SK-N-SH (cell line): ENCODE data around the gene IFNGR1. TPM values are rescaled to one million over a fixed set of nuclear protein-coding genes. Genes with fewer than 3 reads are reported as not detected.

ENCODE experiments used
- CTCF ChIA-PET: fragments of 300-600, 350-600 bp; formaldehyde crosslinking; extraction: SDS; loops from one replicate; lab custom pipeline; 2021; lab: Yijun Ruan, JAX
- POLR2A ChIA-PET: fragments of 350-600 bp; sonication (Branson Sonifier 250); formaldehyde crosslinking; extraction: SDS; loops from one replicate; lab custom pipeline; 2020; ENCODE audit warnings: antibody characterized with exemption, inconsistent platforms; lab: Yijun Ruan, JAX
- DNase-seq: peaks from one replicate; pipeline ENCODE4 v3.0.0; 2012
- H2AFZ ChIP-seq: fragments of 200-600 bp; sonication (generic); 2 replicates; pipeline ENCODE4 v1.8.1; 2016; ENCODE audit warnings: antibody characterized with exemption, mild to moderate bottlenecking, low read depth
- H3F3A ChIP-seq: fragments of 200-600 bp; sonication (generic); replicated peaks from 2 replicates; pipeline ENCODE3; 2016; ENCODE audit warnings: antibody characterized with exemption, mild to moderate bottlenecking; ENCODE audit not compliant: insufficient read depth
- H3K27ac ChIP-seq, 2 experiments: fragments of 200-500 bp in 1 of 2; fragments of 200-600 bp in 1 of 2; sonication (Bioruptor generic) in 1 of 2; sonication (generic), shearing (Covaris generic) in 1 of 2; 2 replicates each; pipeline versions ENCODE4 v1.5.1 to v1.6.1; 2014 to 2016; ENCODE audit warnings: low read depth in 2 of 2, inconsistent platforms in 1 of 2, low read length in 1 of 2, mild to moderate bottlenecking in 1 of 2, mixed read lengths in 1 of 2
- H3K27me3 ChIP-seq: fragments of 200-600 bp; sonication (generic), shearing (Covaris generic); 2 replicates; pipeline ENCODE4 v1.6.1; 2016; ENCODE audit warnings: mixed run types; ENCODE audit not compliant: insufficient read depth
- H3K36me3 ChIP-seq, 2 experiments: fragments of 200-500 bp in 1 of 2; fragments of 200-600 bp in 1 of 2; sonication (Bioruptor generic) in 1 of 2; sonication (generic) in 1 of 2; replicated peaks in 1 of 2; 2 replicates each; pipeline versions ENCODE3 to v1.5.1; 2014 to 2016; ENCODE audit warnings: low read length in 1 of 2, mild to moderate bottlenecking in 1 of 2; ENCODE audit not compliant: insufficient read depth in 2 of 2, control insufficient read depth in 1 of 2
- H3K4me1 ChIP-seq, 2 experiments: fragments of 200-500 bp in 1 of 2; fragments of 200-600 bp in 1 of 2; sonication (Bioruptor generic) in 1 of 2; sonication (generic), shearing (Covaris generic) in 1 of 2; 2 replicates each; pipeline versions ENCODE4 v1.5.1 to v1.6.1; 2014 to 2016; ENCODE audit warnings: low read depth in 1 of 2, low read length in 1 of 2, mixed run types in 1 of 2; ENCODE audit not compliant: insufficient read depth in 2 of 2, control insufficient read depth in 1 of 2
- H3K4me2 ChIP-seq: fragments of 200-600 bp; sonication (generic), shearing (Covaris generic); 2 replicates; pipeline ENCODE4 v1.6.1; 2017; ENCODE audit warnings: mixed run types
- H3K4me3 ChIP-seq, 2 experiments: fragments of 200-500 bp in 1 of 2; fragments of 200-600 bp in 1 of 2; sonication (Bioruptor generic) in 1 of 2; sonication (generic), shearing (Covaris generic) in 1 of 2; 2 replicates each; pipeline versions ENCODE4 v1.5.1 to v1.8.1; 2014 to 2016; ENCODE audit warnings: low read depth in 2 of 2, inconsistent platforms in 1 of 2, low read length in 1 of 2, mild to moderate bottlenecking in 1 of 2, mixed read lengths in 1 of 2, moderate library complexity in 1 of 2
- H3K79me2 ChIP-seq: fragments of 200-600 bp; sonication (generic); 2 replicates; pipeline ENCODE4 v1.8.1; 2017; ENCODE audit warnings: mild to moderate bottlenecking; ENCODE audit not compliant: insufficient read depth
- H3K9ac ChIP-seq: fragments of 200-600 bp; sonication (generic); 2 replicates; pipeline ENCODE4 v1.6.1; 2017; ENCODE audit warnings: mixed run types
- H3K9me2 ChIP-seq: fragments of 200-600 bp; sonication (generic); 2 replicates; pipeline ENCODE4 v1.6.1; 2017; ENCODE audit warnings: mixed run types
- H3K9me3 ChIP-seq: fragments of 200-600 bp; sonication (generic); 2 replicates; pipeline ENCODE4 v1.6.1; 2017; ENCODE audit warnings: mixed run types, mild to moderate bottlenecking, moderate library complexity
- H4K20me1 ChIP-seq: fragments of 200-600 bp; sonication (generic); 2 replicates; pipeline ENCODE4 v1.6.1; 2017; ENCODE audit warnings: mild to moderate bottlenecking, mixed run types; ENCODE audit not compliant: insufficient read depth
- ELF1 ChIP-seq: IDR thresholded peaks from 2 replicates; pipeline ENCODE4 v1.4.0; 2012
- EZH2phosphoT487 ChIP-seq: fragments of 200-600 bp; sonication (generic); IDR thresholded peaks from 2 replicates; pipeline ENCODE4 v1.6.1; 2017; ENCODE audit warnings: low read depth, mixed run types, mild to moderate bottlenecking, antibody characterized with exemption, moderate library complexity, borderline replicate concordance
- MXI1 ChIP-seq: IDR thresholded peaks from 2 replicates; pipeline ENCODE4 v1.6.1; 2012; ENCODE audit warnings: mild to moderate bottlenecking, low read depth, low read length, improper control_type of control experiment
- NRF1 ChIP-seq: IDR thresholded peaks from 2 replicates; pipeline ENCODE4 v1.6.1; 2012; ENCODE audit warnings: low read depth, mild to moderate bottlenecking, low read length
- REST ChIP-seq: IDR thresholded peaks from 2 replicates; pipeline ENCODE4 v1.6.1; 2012; ENCODE audit warnings: mild to moderate bottlenecking, low read depth, low read length, moderate library complexity
- RXRA ChIP-seq: IDR thresholded peaks from 2 replicates; pipeline ENCODE4 v1.4.0; 2012; ENCODE audit warnings: low read depth, mild to moderate bottlenecking, borderline replicate concordance
- YY1 ChIP-seq: IDR thresholded peaks from 2 replicates; pipeline ENCODE4 v1.4.0; 2012; ENCODE audit warnings: low read depth, mild to moderate bottlenecking
- WGBS: methylation state at CpG from one replicate; pipeline ENCODE4 v1.1.6; 2017; ENCODE audit warnings: low lambda C conversion rate; 5-methylcytosine and 5-hydroxymethylcytosine counted together
- polyA plus RNA-seq, 3 experiments: library from polyadenylated mRNA; depleted of rRNA; stranded (reverse); fragments of >200 nt; gene quantifications; 2 replicates each; pipeline ENCODE4 v1.2.3, GENCODE V29; 2012
- TF ChIP-seq, protein P1 (sequence below): IDR thresholded peaks from 2 replicates; pipeline ENCODE4 v1.4.0; 2012; ENCODE audit warnings: low read depth, borderline replicate concordance
- TF ChIP-seq, protein P2 (sequence below): fragments of 200-600 bp; sonication (generic); IDR thresholded peaks from 2 replicates; pipeline ENCODE4 v1.6.1; 2017; ENCODE audit warnings: antibody characterized with exemption, mild to moderate bottlenecking, moderate library complexity

The IFNGR1 gene
- polyA plus RNA-seq, 1 of the 3 experiments (the other 2 are of a cell fraction): 11.5 TPM

GRCh38 chr6:137177611-137178010, 41.6 kb downstream of the IFNGR1 start (continued):
- no peak for TF ChIP-seq REST
- no peak for TF ChIP-seq EZH2phosphoT487
- TF ChIP-seq, protein P1, sequence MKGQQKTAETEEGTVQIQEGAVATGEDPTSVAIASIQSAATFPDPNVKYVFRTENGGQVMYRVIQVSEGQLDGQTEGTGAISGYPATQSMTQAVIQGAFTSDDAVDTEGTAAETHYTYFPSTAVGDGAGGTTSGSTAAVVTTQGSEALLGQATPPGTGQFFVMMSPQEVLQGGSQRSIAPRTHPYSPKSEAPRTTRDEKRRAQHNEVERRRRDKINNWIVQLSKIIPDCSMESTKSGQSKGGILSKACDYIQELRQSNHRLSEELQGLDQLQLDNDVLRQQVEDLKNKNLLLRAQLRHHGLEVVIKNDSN: no peak

DNA sequence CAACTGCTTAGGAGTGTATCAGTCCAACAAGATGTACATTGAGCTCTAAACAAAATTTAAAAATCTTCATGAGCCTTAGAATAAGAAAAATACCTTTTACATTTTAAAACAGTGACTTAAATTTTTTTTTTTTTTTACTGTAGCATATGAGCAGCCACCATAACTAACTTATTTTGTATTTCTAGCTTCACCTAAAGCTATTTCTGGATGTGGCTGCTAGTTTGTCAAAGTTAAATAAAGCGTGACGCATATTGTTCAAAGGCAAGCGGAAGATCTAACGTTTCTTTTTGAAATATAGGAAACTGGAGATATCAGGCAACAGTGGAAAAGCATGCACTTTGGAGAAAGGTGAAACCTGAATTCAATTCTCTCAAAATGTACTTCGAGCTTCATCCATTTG, 42.5 kb downstream of the IFNGR1 start:
- POLR2A ChIA-PET: no interaction called here
- WGBS: 68% methylated on average over 5 of the region's 5 CpGs

More for the DNA sequence above, 42.5 kb downstream of the IFNGR1 start:
- Histone ChIP-seq H3K9me3 (no peaks in the 10 kb centered on the region), H2AFZ (no peak overlapping the region), H3K27ac (no peak overlapping the region), H3K36me3 (no peaks in the 10 kb centered on the region), H3K79me2 (no peaks in the 10 kb centered on the region), H3K4me3 (no peak overlapping the region), H3K27me3 (no peaks in the 10 kb centered on the region), H3K9me2 (no peaks in the 10 kb centered on the region), H4K20me1 (no peaks in the 10 kb centered on the region), H3F3A (no peaks in the 10 kb centered on the region), H3K4me2 (no peak overlapping the region), H3K9ac (no peak overlapping the region), H3K4me1 (no peaks in the 10 kb centered on the region; a peak in 1 of 4 replicates)
- no peak for DNase-seq
- CTCF ChIA-PET: interaction anchor here (0.7 to 1.9 kb wide), 3 partner anchors 11 to 83 kb away, joined by 3 to 5 read pairs (median 3); no protein-coding TSS in a partner anchor
- TF ChIP-seq, protein P2, sequence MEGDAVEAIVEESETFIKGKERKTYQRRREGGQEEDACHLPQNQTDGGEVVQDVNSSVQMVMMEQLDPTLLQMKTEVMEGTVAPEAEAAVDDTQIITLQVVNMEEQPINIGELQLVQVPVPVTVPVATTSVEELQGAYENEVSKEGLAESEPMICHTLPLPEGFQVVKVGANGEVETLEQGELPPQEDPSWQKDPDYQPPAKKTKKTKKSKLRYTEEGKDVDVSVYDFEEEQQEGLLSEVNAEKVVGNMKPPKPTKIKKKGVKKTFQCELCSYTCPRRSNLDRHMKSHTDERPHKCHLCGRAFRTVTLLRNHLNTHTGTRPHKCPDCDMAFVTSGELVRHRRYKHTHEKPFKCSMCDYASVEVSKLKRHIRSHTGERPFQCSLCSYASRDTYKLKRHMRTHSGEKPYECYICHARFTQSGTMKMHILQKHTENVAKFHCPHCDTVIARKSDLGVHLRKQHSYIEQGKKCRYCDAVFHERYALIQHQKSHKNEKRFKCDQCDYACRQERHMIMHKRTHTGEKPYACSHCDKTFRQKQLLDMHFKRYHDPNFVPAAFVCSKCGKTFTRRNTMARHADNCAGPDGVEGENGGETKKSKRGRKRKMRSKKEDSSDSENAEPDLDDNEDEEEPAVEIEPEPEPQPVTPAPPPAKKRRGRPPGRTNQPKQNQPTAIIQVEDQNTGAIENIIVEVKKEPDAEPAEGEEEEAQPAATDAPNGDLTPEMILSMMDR: no peak
- no peak for TF ChIP-seq ELF1
- no peak for TF ChIP-seq RXRA
- no peak for TF ChIP-seq MXI1
- TF ChIP-seq NRF1: no peak
- TF ChIP-seq YY1: no peak
